Prostate gland (tissue), 2 donors: ENCODE results near the gene GPATCH2L.

Experiments used
- POLR2A ChIP-seq: fragments of 450-650 bp; IDR thresholded peaks from one replicate; pipeline ENCODE4 v1.6.1; 2016; ENCODE audit warnings: antibody characterized with exemption, mild to moderate bottlenecking
- POLR2AphosphoS5 ChIP-seq: sonication (generic); formaldehyde crosslinking; IDR thresholded peaks from one replicate; pipeline ENCODE4 v1.6.1; 2017; ENCODE audit warnings: antibody characterized with exemption
- TF ChIP-seq, protein P1 (sequence below), 4 experiments: fragments of 200-600 bp in 2 of 4; fragments of 450-650 bp in 2 of 4; sonication (generic) in 2 of 4; IDR thresholded peaks; 1 replicate in 3 of 4; 2 replicates in 1 of 4; pipeline ENCODE4 v1.5.1; 2016 to 2019; ENCODE audit warnings: antibody characterized with exemption in 4 of 4, mild to moderate bottlenecking in 2 of 4, moderate library complexity in 2 of 4

- no peak for TF ChIP-seq POLR2A
- TF ChIP-seq, protein P1, sequence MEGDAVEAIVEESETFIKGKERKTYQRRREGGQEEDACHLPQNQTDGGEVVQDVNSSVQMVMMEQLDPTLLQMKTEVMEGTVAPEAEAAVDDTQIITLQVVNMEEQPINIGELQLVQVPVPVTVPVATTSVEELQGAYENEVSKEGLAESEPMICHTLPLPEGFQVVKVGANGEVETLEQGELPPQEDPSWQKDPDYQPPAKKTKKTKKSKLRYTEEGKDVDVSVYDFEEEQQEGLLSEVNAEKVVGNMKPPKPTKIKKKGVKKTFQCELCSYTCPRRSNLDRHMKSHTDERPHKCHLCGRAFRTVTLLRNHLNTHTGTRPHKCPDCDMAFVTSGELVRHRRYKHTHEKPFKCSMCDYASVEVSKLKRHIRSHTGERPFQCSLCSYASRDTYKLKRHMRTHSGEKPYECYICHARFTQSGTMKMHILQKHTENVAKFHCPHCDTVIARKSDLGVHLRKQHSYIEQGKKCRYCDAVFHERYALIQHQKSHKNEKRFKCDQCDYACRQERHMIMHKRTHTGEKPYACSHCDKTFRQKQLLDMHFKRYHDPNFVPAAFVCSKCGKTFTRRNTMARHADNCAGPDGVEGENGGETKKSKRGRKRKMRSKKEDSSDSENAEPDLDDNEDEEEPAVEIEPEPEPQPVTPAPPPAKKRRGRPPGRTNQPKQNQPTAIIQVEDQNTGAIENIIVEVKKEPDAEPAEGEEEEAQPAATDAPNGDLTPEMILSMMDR (IDR thresholded peaks at IDR 0.05): no peak
- no peak for TF ChIP-seq POLR2AphosphoS5
These were observed 33.1 kb upstream of the GPATCH2L start for GRCh38 chr14:76118594-76118993.
